Measurements from ENCODE around the gene UBQLN1.
"Not testable (repeated sequence)": the region's sequence is repeated elsewhere in the genome, so short reads cannot be mapped to it uniquely, and the experiment has no call there.

The UBQLN1 gene

GRCh38 chr9:83629433-83630104, 78.2 kb downstream of the UBQLN1 start:
- Mint-ChIP-seq H3K9me3 (no peaks in the 10 kb centered on the region), H3K4me3 (no peak overlapping the region), H3K4me1 (peaks cover 20% of the 10 kb centered on the region), H3K27ac (peak overlapping the region; percentile 24), H3K36me3 (peaks cover 18% of the 10 kb centered on the region)
- no peak for ATAC-seq
- DNase-seq (ENCODE audit: low spot score in 2 of 2) = no peak

- H3K27ac Mint-ChIP-seq = no peak overlapping the region
- DNase-seq (ENCODE audit: low spot score in 2 of 2) (no peak), ATAC-seq (no peak)
- H3K4me1 Mint-ChIP-seq = peaks cover 29% of the 10 kb centered on the region
- H3K4me3 Mint-ChIP-seq = no peak overlapping the region
- peaks cover 18% of the 10 kb centered on the region for H3K36me3 Mint-ChIP-seq
- no peaks in the 10 kb centered on the region for H3K9me3 Mint-ChIP-seq
These were observed 79.2 kb downstream of the UBQLN1 start for GRCh38 chr9:83628540-83628939.

DNA sequence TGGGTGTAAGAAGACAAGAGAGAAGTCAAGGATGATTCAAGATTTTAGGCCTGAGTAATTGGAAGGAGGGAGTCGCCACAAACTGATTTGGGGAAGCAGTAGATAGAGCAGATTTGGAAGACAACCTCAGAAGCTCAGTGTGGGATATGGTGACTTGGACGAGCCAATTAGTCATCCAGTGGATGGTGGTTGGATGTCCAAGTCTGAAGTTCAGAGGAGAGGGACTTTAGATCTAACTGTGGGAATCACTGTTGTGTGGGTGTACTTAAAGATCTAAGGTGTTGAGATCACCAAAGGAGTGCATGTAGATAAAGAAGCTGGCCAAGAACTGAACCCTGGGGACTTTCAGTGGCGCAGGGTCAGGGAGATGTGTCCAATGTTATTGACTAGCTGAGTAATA, 82.6 kb downstream of the UBQLN1 start:
- peaks cover 21% of the 10 kb centered on the region for H3K36me3 Mint-ChIP-seq
- H3K4me1 Mint-ChIP-seq = peaks cover 29% of the 10 kb centered on the region
- peak overlapping the region; percentile 98 for H3K27ac Mint-ChIP-seq
- ATAC-seq (no peak), DNase-seq (ENCODE audit: low spot score in 2 of 2) (no peak)
- no peak overlapping the region for H3K4me3 Mint-ChIP-seq
- H3K9me3 Mint-ChIP-seq = no peaks in the 10 kb centered on the region

GRCh38 chr9:83623679-83624076, 84.1 kb downstream of the UBQLN1 start:
- ATAC-seq (peak; percentile 20), DNase-seq (ENCODE audit: low spot score in 2 of 2) (no peak)
- H3K9me3 Mint-ChIP-seq = no peaks in the 10 kb centered on the region
- H3K4me1 Mint-ChIP-seq = peaks cover 23% of the 10 kb centered on the region
- peak overlapping the region; percentile 98 for H3K27ac Mint-ChIP-seq
- H3K36me3 Mint-ChIP-seq = peaks cover 21% of the 10 kb centered on the region
- H3K4me3 Mint-ChIP-seq = peak overlapping the region; percentile 82

DNA sequence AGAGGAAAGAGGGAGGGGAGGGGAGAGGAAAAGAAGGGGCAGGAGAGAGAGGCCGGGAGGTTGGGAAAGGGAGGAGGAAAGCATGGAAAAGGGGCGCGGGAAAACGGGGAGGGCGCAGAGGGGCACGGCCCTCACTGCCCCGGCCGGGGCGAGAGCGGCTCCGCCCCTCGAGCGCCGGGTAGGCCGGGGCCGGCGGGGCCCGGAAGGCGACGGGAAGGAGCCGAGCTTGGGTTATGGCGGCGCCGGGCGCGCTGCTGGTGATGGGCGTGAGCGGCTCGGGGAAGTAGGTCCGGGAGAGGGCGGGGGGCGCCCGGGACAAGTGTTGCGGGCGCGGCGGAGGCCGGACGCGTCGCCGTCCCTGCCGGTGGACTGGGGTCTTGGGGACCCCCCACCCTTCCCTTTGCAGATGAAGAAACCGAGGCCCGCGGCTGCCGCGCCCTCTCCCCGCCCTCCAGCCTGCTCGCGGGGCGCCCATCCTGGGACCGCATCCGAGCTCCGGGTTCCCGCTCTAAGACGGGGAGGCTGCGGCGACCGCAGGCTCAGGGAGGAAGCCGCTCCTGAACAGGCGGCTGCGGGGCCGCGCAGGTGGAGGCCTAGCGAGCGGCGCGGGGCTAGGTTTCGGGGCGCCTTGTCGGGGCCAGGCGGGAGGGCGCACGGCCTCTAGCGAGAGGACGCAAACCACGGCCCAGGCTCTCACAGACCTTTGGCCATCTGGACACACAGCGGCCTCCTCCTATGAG, 84.6 kb downstream of the UBQLN1 start, which contains the start of gene IDNK:
Gene IDNK (plus strand): TSS at position 205 of the 740 bp plus-strand sequence. CDS start 29 bp downstream, at position 234.
- ATAC-seq = peak; percentile 93
- Mint-ChIP-seq H3K36me3 (peaks cover 21% of the 10 kb centered on the region), H3K27ac (peak within 1 kb of the TSS; percentile 98), H3K4me1 (peaks cover 23% of the 10 kb centered on the region), H3K4me3 (peak within 1 kb of the TSS; percentile 82), H3K9me3 (no peaks in the 10 kb centered on the region)
- peak; percentile 53 to 86 for DNase-seq (ENCODE audit: low spot score in 2 of 2)

- Mint-ChIP-seq H3K27ac (peak overlapping the region; percentile 98), H3K4me1 (peaks cover 23% of the 10 kb centered on the region), H3K9me3 (no peaks in the 10 kb centered on the region), H3K4me3 (peak overlapping the region; percentile 82), H3K36me3 (peaks cover 16% of the 10 kb centered on the region)
- ATAC-seq (peak; percentile 69), DNase-seq (ENCODE audit: low spot score in 2 of 2) (peak in 1 of 2 donors; percentile 51)
These were observed 85.3 kb downstream of the UBQLN1 start for GRCh38 chr9:83622433-83622938.

DNA sequence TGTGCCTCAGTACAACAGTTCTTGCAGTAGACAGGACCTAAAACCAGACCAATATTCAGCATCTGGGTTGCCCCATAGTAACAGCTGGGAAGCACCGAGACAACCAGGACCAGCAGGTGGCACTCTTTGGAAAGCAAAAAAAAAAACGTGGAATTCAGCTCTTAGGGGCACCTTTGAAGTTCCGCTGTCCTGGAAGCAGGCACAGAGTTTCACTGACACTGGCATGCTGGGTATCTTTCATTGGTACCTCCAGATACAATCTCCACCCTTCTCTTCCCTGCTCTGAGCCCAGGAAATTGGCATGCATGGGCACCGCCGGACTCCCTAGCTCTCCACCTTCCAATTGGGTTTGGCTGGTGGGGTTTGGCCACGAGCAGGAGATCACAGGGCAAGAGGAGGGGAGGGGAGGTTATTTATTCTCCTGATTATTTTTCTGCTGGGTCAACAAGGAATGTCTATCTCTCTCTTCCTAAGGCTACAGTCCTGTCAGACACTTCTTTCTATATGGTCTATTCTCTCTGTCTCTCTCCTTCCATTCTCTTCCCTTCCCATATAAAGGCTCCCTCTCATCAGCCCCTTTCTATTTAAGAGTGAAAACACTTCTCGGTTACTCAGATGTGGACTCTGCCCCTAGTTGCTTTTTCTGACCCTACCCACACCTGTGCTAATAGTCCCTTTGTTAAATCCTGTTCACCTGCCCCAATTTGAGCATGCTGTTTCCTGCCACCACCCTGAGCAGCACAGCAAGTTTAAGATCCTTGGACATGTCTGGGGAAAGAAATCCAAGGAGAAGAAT, 86.7 kb downstream of the UBQLN1 start:
- H3K4me1 Mint-ChIP-seq = peaks cover 19% of the 10 kb centered on the region
- no peaks in the 10 kb centered on the region for H3K9me3 Mint-ChIP-seq
- ATAC-seq (no peak), DNase-seq (ENCODE audit: low spot score in 2 of 2) (peak; percentile 8 to 66)
- no peak overlapping the region for H3K27ac Mint-ChIP-seq
- H3K36me3 Mint-ChIP-seq = peaks cover 8% of the 10 kb centered on the region
- H3K4me3 Mint-ChIP-seq = peak overlapping the region; percentile 5

GRCh38 chr9:83617299-83617698, 90.5 kb downstream of the UBQLN1 start:
- ATAC-seq = no peak
- no peaks in the 10 kb centered on the region for H3K4me1 Mint-ChIP-seq
- DNase-seq (ENCODE audit: low spot score in 2 of 2) = no peak
- peaks cover under 1% of the 10 kb centered on the region for H3K36me3 Mint-ChIP-seq
- H3K4me3 Mint-ChIP-seq = no peak overlapping the region
- no peak overlapping the region for H3K27ac Mint-ChIP-seq
- no peaks in the 10 kb centered on the region for H3K9me3 Mint-ChIP-seq

GRCh38 chr9:83613298-83613697, 94.5 kb downstream of the UBQLN1 start:
- not testable (repeated sequence) for H3K4me1 Mint-ChIP-seq; DNase-seq (ENCODE audit: low spot score in 2 of 2); H3K27ac Mint-ChIP-seq; H3K36me3 Mint-ChIP-seq; ATAC-seq; H3K9me3 Mint-ChIP-seq; H3K4me3 Mint-ChIP-seq

Measured in stimulated activated effector memory CD8-positive, alpha-beta T cell treated with anti-CD3 and anti-CD28 coated beads, Interleukin-12 subunit alpha, Interleukin-12 subunit beta, amount 100 ng/mL, for 72 hours (primary cell).